WTC11 (cell line): ENCODE data around the gene MYBPC2. TPM values are rescaled to one million over a fixed set of nuclear protein-coding genes. Genes with fewer than 3 reads are reported as not detected.

Experiments used
- ATAC-seq: fragments of 200-7000 bp; cut with Tn5 transposase; 2 replicates; pipeline ENCODE4 v1.10.0; 2021; ENCODE audit warnings: mild to moderate bottlenecking, moderate library complexity
- CTCF ChIA-PET: fragments of 300-600 bp; sonication (Branson Sonifier 250); formaldehyde crosslinking; loops from one replicate; lab custom pipeline; 2021; ENCODE audit warnings: antibody characterized with exemption; lab: Charles Lee
- POLR2A ChIA-PET: fragments of 350-600 bp; sonication (Branson Sonifier 250); formaldehyde crosslinking; loops from one replicate; lab custom pipeline; 2021; ENCODE audit warnings: antibody characterized with exemption; lab: Charles Lee
- DNase-seq: peaks from one replicate; pipeline ENCODE4 v3.0.0; 2021; ENCODE audit warnings: low spot score
- H3K27ac Mint-ChIP-seq: 2 replicates; pipeline ENCODE4 v1.8.0; 2021; ENCODE audit warnings: mixed read lengths
- H3K27me3 Mint-ChIP-seq: 2 replicates; pipeline ENCODE4 v1.8.0; 2021; ENCODE audit warnings: low read depth, mild to moderate bottlenecking, moderate library complexity, mixed read lengths
- H3K36me3 Mint-ChIP-seq: 2 replicates; pipeline ENCODE4 v1.8.0; 2021; ENCODE audit warnings: mixed read lengths
- H3K4me1 Mint-ChIP-seq: 2 replicates; pipeline ENCODE4 v1.8.0; 2022; ENCODE audit warnings: mixed read lengths
- H3K4me3 Mint-ChIP-seq: 2 replicates; pipeline ENCODE4 v1.8.0; 2021; ENCODE audit warnings: mild to moderate bottlenecking, moderate library complexity, mixed read lengths
- H3K9me3 Mint-ChIP-seq: 2 replicates; pipeline ENCODE4 v1.8.0; 2021; ENCODE audit warnings: mixed read lengths
- ATF1 ChIP-seq: sonication (generic); formaldehyde crosslinking; IDR thresholded peaks from 2 replicates; pipeline ENCODE4 v1.8.1; 2023; ENCODE audit warnings: mild to moderate bottlenecking, moderate library complexity, missing genetic modification reagents
- ETV6 ChIP-seq: sonication (generic); formaldehyde crosslinking; IDR thresholded peaks from 2 replicates; pipeline ENCODE4 v1.8.1; 2022; ENCODE audit warnings: mild to moderate bottlenecking, missing genetic modification reagents
- FOXJ3 ChIP-seq: sonication (generic); formaldehyde crosslinking; IDR thresholded peaks from 2 replicates; pipeline ENCODE4 v1.9.0; 2021; ENCODE audit warnings: missing genetic modification reagents, mild to moderate bottlenecking, borderline replicate concordance
- GTF2I ChIP-seq: fragments of 250-450 bp; sonication (Bioruptor Pico); conservative IDR thresholded peaks from 2 replicates; pipeline ENCODE4 v1.4.0; 2021; ENCODE audit warnings: mild to moderate bottlenecking
- JUN ChIP-seq: sonication (generic); formaldehyde crosslinking; IDR thresholded peaks from 2 replicates; pipeline ENCODE4 v1.8.0; 2023; ENCODE audit warnings: mild to moderate bottlenecking, missing genetic modification reagents
- KAT7 ChIP-seq: sonication (generic); formaldehyde crosslinking; IDR thresholded peaks from 2 replicates; pipeline ENCODE4 v1.8.1; 2023; ENCODE audit warnings: missing genetic modification reagents, mild to moderate bottlenecking, borderline replicate concordance
- MAX ChIP-seq: sonication (generic); formaldehyde crosslinking; IDR thresholded peaks from 2 replicates; pipeline ENCODE4 v1.8.0; 2022; ENCODE audit warnings: mild to moderate bottlenecking, missing genetic modification reagents
- NFE2L1 ChIP-seq: sonication (generic); formaldehyde crosslinking; IDR thresholded peaks from 2 replicates; pipeline ENCODE4 v1.8.1; 2023; ENCODE audit warnings: missing genetic modification reagents
- NR2C2 ChIP-seq: sonication (generic); formaldehyde crosslinking; IDR thresholded peaks from 2 replicates; pipeline ENCODE4 v1.8.0; 2022; ENCODE audit warnings: mild to moderate bottlenecking, missing genetic modification reagents
- PRRX2 ChIP-seq: fragments of 250-450 bp; sonication (Bioruptor Pico); IDR thresholded peaks from 2 replicates; pipeline ENCODE4 v1.8.0; 2021; ENCODE audit warnings: mild to moderate bottlenecking
- TCF7 ChIP-seq: sonication (generic); formaldehyde crosslinking; IDR thresholded peaks from 2 replicates; pipeline ENCODE4 v1.8.0; 2022; ENCODE audit warnings: mild to moderate bottlenecking, low read depth, missing genetic modification reagents, moderate library complexity
- TP53 ChIP-seq: sonication (generic); formaldehyde crosslinking; IDR thresholded peaks from 2 replicates; pipeline ENCODE4 v1.8.1; 2023; ENCODE audit warnings: mild to moderate bottlenecking, missing genetic modification reagents
- USF1 ChIP-seq: sonication (generic); formaldehyde crosslinking; IDR thresholded peaks from 2 replicates; pipeline ENCODE4 v1.8.0; 2022; ENCODE audit warnings: mild to moderate bottlenecking, missing genetic modification reagents
- ZNF263 ChIP-seq: sonication (generic); formaldehyde crosslinking; IDR thresholded peaks from 2 replicates; pipeline ENCODE4 v1.8.1; 2022; ENCODE audit warnings: low read depth, mild to moderate bottlenecking, moderate library complexity, missing genetic modification reagents
- ZNF317 ChIP-seq: sonication (generic); formaldehyde crosslinking; IDR thresholded peaks from 2 replicates; pipeline ENCODE4 v1.8.1; 2023; ENCODE audit warnings: low read depth, mild to moderate bottlenecking, moderate library complexity, missing genetic modification reagents, borderline replicate concordance
- ZNF396 ChIP-seq: fragments of 250-450 bp; sonication (Bioruptor Pico); IDR thresholded peaks from 2 replicates; pipeline ENCODE4 v1.8.0; 2021; ENCODE audit warnings: mild to moderate bottlenecking, moderate library complexity, borderline replicate concordance
- ZNF423 ChIP-seq: fragments of 250-450 bp; sonication (Bioruptor Pico); IDR thresholded peaks from 2 replicates; pipeline ENCODE4 v2.1.2; 2022; ENCODE audit warnings: mild to moderate bottlenecking, moderate library complexity
- total RNA-seq: library from RNA; stranded (reverse); gene quantifications from 3 replicates; pipeline ENCODE4 v1.2.3, GENCODE V29; 2021
- TF ChIP-seq, protein P1 (sequence below): fragments of 250-450 bp; sonication (Bioruptor Pico); IDR thresholded peaks from 2 replicates; pipeline ENCODE4 v1.9.0; 2021; ENCODE audit warnings: mild to moderate bottlenecking, borderline replicate concordance
- TF ChIP-seq, protein P2 (sequence below): fragments of 200-600 bp; IDR thresholded peaks from 2 replicates; pipeline ENCODE4 v1.8.0; 2022; ENCODE audit warnings: antibody characterized with exemption
- TF ChIP-seq, protein P3 (sequence below): sonication (generic); formaldehyde crosslinking; IDR thresholded peaks from 2 replicates; pipeline ENCODE4 v1.8.0; 2023; ENCODE audit warnings: missing genetic modification reagents, mild to moderate bottlenecking, borderline replicate concordance
- TF ChIP-seq, protein P4 (sequence below): fragments of 250-450 bp; sonication (Bioruptor Pico); IDR thresholded peaks from 2 replicates; pipeline ENCODE4 v2.1.2; 2022; ENCODE audit warnings: mild to moderate bottlenecking, moderate library complexity
- TF ChIP-seq, protein P5 (sequence below): sonication (generic); formaldehyde crosslinking; IDR thresholded peaks from 2 replicates; pipeline ENCODE4 v1.8.1; 2022; ENCODE audit warnings: mild to moderate bottlenecking, moderate library complexity, missing genetic modification reagents

MYBPC2 gene
- total RNA-seq, 1 experiment from 2014 or later = 2.6 TPM

GRCh38 chr19:50490411-50490811 lies 57.7 kb downstream of the MYBPC2 start (continued):
- TF ChIP-seq MAX (CRISPR knock-in tag) = no peak
- TF ChIP-seq KAT7 = no peak
- TF ChIP-seq ZNF396 (CRISPR knock-in tag) = no peak
- TF ChIP-seq, protein P1, sequence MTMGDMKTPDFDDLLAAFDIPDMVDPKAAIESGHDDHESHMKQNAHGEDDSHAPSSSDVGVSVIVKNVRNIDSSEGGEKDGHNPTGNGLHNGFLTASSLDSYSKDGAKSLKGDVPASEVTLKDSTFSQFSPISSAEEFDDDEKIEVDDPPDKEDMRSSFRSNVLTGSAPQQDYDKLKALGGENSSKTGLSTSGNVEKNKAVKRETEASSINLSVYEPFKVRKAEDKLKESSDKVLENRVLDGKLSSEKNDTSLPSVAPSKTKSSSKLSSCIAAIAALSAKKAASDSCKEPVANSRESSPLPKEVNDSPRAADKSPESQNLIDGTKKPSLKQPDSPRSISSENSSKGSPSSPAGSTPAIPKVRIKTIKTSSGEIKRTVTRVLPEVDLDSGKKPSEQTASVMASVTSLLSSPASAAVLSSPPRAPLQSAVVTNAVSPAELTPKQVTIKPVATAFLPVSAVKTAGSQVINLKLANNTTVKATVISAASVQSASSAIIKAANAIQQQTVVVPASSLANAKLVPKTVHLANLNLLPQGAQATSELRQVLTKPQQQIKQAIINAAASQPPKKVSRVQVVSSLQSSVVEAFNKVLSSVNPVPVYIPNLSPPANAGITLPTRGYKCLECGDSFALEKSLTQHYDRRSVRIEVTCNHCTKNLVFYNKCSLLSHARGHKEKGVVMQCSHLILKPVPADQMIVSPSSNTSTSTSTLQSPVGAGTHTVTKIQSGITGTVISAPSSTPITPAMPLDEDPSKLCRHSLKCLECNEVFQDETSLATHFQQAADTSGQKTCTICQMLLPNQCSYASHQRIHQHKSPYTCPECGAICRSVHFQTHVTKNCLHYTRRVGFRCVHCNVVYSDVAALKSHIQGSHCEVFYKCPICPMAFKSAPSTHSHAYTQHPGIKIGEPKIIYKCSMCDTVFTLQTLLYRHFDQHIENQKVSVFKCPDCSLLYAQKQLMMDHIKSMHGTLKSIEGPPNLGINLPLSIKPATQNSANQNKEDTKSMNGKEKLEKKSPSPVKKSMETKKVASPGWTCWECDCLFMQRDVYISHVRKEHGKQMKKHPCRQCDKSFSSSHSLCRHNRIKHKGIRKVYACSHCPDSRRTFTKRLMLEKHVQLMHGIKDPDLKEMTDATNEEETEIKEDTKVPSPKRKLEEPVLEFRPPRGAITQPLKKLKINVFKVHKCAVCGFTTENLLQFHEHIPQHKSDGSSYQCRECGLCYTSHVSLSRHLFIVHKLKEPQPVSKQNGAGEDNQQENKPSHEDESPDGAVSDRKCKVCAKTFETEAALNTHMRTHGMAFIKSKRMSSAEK (CRISPR knock-in tag) = no peak
- TF ChIP-seq ETV6 (CRISPR knock-in tag) = no peak
- TF ChIP-seq FOXJ3 = no peak
- no peak for TF ChIP-seq JUN (CRISPR knock-in tag)

DNA sequence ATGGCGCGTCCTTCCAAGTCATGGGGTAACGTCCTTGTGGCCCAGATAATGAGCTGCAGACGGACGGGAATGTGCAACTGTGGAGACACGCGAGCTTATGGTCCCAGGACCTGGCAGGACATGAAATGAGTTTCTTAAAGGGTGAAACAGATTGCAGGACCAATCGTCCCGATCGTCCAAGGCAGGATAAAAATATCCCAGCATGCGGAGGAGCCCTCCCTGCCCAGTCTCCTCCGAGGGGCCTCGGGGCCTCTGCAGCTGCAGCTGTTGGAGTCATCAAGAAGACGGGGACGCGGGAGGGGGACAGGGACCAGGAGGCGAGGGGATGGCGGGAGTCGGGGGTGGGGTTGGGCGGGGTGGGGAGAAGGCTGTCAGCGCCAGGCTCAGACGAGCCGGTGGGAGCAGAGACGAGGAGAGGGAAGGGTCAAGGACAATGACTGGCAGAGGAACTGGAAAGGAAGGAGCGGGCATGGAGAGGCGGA lies 58.3 kb downstream of the MYBPC2 start:
- POLR2A ChIA-PET = no interaction called here
- TF ChIP-seq ZNF423 (CRISPR knock-in tag) = no peak
- TF ChIP-seq ETV6 (CRISPR knock-in tag) = no peak
- TF ChIP-seq, protein P2, sequence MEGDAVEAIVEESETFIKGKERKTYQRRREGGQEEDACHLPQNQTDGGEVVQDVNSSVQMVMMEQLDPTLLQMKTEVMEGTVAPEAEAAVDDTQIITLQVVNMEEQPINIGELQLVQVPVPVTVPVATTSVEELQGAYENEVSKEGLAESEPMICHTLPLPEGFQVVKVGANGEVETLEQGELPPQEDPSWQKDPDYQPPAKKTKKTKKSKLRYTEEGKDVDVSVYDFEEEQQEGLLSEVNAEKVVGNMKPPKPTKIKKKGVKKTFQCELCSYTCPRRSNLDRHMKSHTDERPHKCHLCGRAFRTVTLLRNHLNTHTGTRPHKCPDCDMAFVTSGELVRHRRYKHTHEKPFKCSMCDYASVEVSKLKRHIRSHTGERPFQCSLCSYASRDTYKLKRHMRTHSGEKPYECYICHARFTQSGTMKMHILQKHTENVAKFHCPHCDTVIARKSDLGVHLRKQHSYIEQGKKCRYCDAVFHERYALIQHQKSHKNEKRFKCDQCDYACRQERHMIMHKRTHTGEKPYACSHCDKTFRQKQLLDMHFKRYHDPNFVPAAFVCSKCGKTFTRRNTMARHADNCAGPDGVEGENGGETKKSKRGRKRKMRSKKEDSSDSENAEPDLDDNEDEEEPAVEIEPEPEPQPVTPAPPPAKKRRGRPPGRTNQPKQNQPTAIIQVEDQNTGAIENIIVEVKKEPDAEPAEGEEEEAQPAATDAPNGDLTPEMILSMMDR = no peak
- TF ChIP-seq NR2C2 (CRISPR knock-in tag) = no peak
- TF ChIP-seq TP53 = no peak
- TF ChIP-seq KAT7 = no peak
- no peak for TF ChIP-seq GTF2I
- no peak for TF ChIP-seq USF1 (CRISPR knock-in tag)
- TF ChIP-seq, protein P3, sequence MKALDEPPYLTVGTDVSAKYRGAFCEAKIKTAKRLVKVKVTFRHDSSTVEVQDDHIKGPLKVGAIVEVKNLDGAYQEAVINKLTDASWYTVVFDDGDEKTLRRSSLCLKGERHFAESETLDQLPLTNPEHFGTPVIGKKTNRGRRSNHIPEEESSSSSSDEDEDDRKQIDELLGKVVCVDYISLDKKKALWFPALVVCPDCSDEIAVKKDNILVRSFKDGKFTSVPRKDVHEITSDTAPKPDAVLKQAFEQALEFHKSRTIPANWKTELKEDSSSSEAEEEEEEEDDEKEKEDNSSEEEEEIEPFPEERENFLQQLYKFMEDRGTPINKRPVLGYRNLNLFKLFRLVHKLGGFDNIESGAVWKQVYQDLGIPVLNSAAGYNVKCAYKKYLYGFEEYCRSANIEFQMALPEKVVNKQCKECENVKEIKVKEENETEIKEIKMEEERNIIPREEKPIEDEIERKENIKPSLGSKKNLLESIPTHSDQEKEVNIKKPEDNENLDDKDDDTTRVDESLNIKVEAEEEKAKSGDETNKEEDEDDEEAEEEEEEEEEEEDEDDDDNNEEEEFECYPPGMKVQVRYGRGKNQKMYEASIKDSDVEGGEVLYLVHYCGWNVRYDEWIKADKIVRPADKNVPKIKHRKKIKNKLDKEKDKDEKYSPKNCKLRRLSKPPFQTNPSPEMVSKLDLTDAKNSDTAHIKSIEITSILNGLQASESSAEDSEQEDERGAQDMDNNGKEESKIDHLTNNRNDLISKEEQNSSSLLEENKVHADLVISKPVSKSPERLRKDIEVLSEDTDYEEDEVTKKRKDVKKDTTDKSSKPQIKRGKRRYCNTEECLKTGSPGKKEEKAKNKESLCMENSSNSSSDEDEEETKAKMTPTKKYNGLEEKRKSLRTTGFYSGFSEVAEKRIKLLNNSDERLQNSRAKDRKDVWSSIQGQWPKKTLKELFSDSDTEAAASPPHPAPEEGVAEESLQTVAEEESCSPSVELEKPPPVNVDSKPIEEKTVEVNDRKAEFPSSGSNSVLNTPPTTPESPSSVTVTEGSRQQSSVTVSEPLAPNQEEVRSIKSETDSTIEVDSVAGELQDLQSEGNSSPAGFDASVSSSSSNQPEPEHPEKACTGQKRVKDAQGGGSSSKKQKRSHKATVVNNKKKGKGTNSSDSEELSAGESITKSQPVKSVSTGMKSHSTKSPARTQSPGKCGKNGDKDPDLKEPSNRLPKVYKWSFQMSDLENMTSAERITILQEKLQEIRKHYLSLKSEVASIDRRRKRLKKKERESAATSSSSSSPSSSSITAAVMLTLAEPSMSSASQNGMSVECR (CRISPR knock-in tag) = no peak
- TF ChIP-seq TCF7 = no peak
- TF ChIP-seq, protein P4, sequence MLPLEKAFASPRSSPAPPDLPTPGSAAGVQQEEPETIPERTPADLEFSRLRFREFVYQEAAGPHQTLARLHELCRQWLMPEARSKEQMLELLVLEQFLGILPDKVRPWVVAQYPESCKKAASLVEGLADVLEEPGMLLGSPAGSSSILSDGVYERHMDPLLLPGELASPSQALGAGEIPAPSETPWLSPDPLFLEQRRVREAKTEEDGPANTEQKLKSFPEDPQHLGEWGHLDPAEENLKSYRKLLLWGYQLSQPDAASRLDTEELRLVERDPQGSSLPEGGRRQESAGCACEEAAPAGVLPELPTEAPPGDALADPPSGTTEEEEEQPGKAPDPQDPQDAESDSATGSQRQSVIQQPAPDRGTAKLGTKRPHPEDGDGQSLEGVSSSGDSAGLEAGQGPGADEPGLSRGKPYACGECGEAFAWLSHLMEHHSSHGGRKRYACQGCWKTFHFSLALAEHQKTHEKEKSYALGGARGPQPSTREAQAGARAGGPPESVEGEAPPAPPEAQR (CRISPR knock-in tag) = no peak
- no peak for TF ChIP-seq ZNF263 (CRISPR knock-in tag)
- TF ChIP-seq PRRX2 (CRISPR knock-in tag) = no peak
- TF ChIP-seq, protein P5, sequence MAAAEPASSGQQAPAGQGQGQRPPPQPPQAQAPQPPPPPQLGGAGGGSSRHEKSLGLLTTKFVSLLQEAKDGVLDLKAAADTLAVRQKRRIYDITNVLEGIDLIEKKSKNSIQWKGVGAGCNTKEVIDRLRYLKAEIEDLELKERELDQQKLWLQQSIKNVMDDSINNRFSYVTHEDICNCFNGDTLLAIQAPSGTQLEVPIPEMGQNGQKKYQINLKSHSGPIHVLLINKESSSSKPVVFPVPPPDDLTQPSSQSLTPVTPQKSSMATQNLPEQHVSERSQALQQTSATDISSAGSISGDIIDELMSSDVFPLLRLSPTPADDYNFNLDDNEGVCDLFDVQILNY (CRISPR knock-in tag) = no peak
- no peak for TF ChIP-seq ZNF317 (CRISPR knock-in tag)
- no peak for TF ChIP-seq NFE2L1 (CRISPR knock-in tag)
- no peak for TF ChIP-seq MAX (CRISPR knock-in tag)
- no peak for TF ChIP-seq ATF1
- TF ChIP-seq, all 79 proteins: peak for 0
- DNase-seq (no peak), ATAC-seq (no peak)
- peaks cover 16% of the 10 kb centered on the region for H3K36me3 Mint-ChIP-seq
- H3K27me3 Mint-ChIP-seq = peaks cover 98% of the 10 kb centered on the region
- H3K4me3 Mint-ChIP-seq = no peak overlapping the region
- peaks cover 16% of the 10 kb centered on the region for H3K9me3 Mint-ChIP-seq
- H3K4me1 Mint-ChIP-seq = peaks cover 40% of the 10 kb centered on the region
- CTCF ChIA-PET = interaction anchor here (0.6 kb wide), 1 partner anchor 134 kb away, joined by 3 read pairs; no protein-coding TSS in a partner anchor
- H3K27ac Mint-ChIP-seq = no peak overlapping the region
